ENCODE results near the gene FBXO48. TPM values are rescaled to one million over a fixed set of nuclear protein-coding genes. Genes with fewer than 3 reads are reported as not detected.
"Not testable (repeated sequence)": the region's sequence is repeated elsewhere in the genome, so short reads cannot be mapped to it uniquely, and the experiment has no call there.

The FBXO48 gene
- total RNA-seq, 1 experiment from 2014 or later: 1.7 TPM

GRCh38 chr2:68489282-68489681 is 22.2 kb upstream of the FBXO48 start:
- H3K4me1 Mint-ChIP-seq (ENCODE audit: insufficient read depth, unreplicated experiment): peaks cover 6% of the 10 kb centered on the region
- intact Hi-C loops (cut with micrococcal nuclease): no loop called here
- ChIA-PET POLR2A (interaction anchor here (2.0 kb wide), 1 partner anchor 21 kb away, joined by 10 read pairs; the partner anchor contains the start of genes APLF and FBXO48), CTCF (interaction anchor here (0.7 to 3.3 kb wide), 7 partner anchors 12 to 412 kb away, joined by 3 to 35 read pairs (median 10); no protein-coding TSS in a partner anchor)
- no peaks in the 10 kb centered on the region for H3K36me3 Mint-ChIP-seq (ENCODE audit: insufficient read depth, unreplicated experiment)
- peaks cover 7% of the 10 kb centered on the region for H3K9me3 Mint-ChIP-seq (ENCODE audit: unreplicated experiment)
- H3K27ac Mint-ChIP-seq (ENCODE audit: low read depth, unreplicated experiment): peak overlapping the region; percentile 10
- no peak for DNase-seq (ENCODE audit: unreplicated experiment)
- no peaks in the 10 kb centered on the region for H3K27me3 Mint-ChIP-seq (ENCODE audit: insufficient read depth, unreplicated experiment)
- TF ChIP-seq CTCF (IDR thresholded peaks at IDR 0.05; ENCODE audit: unreplicated experiment): no peak
- BruUV-seq (replicated peaks): no TSS peak
- H3K4me3 Mint-ChIP-seq (ENCODE audit: unreplicated experiment): no peak overlapping the region

GRCh38 chr2:68488605-68489004 is 21.5 kb upstream of the FBXO48 start:
- H3K4me3 Mint-ChIP-seq (ENCODE audit: unreplicated experiment); H3K36me3 Mint-ChIP-seq (ENCODE audit: insufficient read depth, unreplicated experiment); H3K27me3 Mint-ChIP-seq (ENCODE audit: insufficient read depth, unreplicated experiment); H3K27ac Mint-ChIP-seq (ENCODE audit: low read depth, unreplicated experiment); BruUV-seq (replicated peaks); intact Hi-C loops (cut with micrococcal nuclease); H3K9me3 Mint-ChIP-seq (ENCODE audit: unreplicated experiment); H3K4me1 Mint-ChIP-seq (ENCODE audit: insufficient read depth, unreplicated experiment): not testable (repeated sequence)
- ChIA-PET POLR2A (interaction anchor here (1.1 to 2.0 kb wide), 6 partner anchors 14 to 228 kb away, joined by 3 to 10 read pairs (median 5); partner anchors contain the start of genes APLF and FBXO48), CTCF (interaction anchor here (0.5 to 3.3 kb wide), 15 partner anchors 11 to 437 kb away, joined by 3 to 35 read pairs (median 4); no protein-coding TSS in a partner anchor)
- peak; percentile 16 for DNase-seq (ENCODE audit: unreplicated experiment)

GRCh38 chr2:68487773-68488355 is 20.8 kb upstream of the FBXO48 start:
- ChIA-PET CTCF (interaction anchor here (0.5 to 3.3 kb wide), 27 partner anchors 10 to 1112 kb away, joined by 3 to 35 read pairs (median 4); no protein-coding TSS in a partner anchor), POLR2A (interaction anchor here (0.7 to 2.0 kb wide), 9 partner anchors 10 to 228 kb away, joined by 3 to 10 read pairs (median 4); partner anchors contain the start of genes APLF and FBXO48)
- no peak overlapping the region for H3K27ac Mint-ChIP-seq (ENCODE audit: low read depth, unreplicated experiment)
- H3K27me3 Mint-ChIP-seq (ENCODE audit: insufficient read depth, unreplicated experiment): no peaks in the 10 kb centered on the region
- peak overlapping the region; percentile 28 for H3K4me3 Mint-ChIP-seq (ENCODE audit: unreplicated experiment)
- DNase-seq (ENCODE audit: unreplicated experiment): peak; percentile 43
- no peaks in the 10 kb centered on the region for H3K9me3 Mint-ChIP-seq (ENCODE audit: unreplicated experiment)
- peaks cover 6% of the 10 kb centered on the region for H3K4me1 Mint-ChIP-seq (ENCODE audit: insufficient read depth, unreplicated experiment)
- no TSS peak for BruUV-seq (replicated peaks)
- intact Hi-C loops (cut with micrococcal nuclease): loop anchor here (1.0 kb wide), 3 partner anchors 107 to 227 kb away; no protein-coding TSS in a partner anchor
- TF ChIP-seq CTCF (IDR thresholded peaks at IDR 0.05; ENCODE audit: unreplicated experiment): peak; percentile 40
- no peaks in the 10 kb centered on the region for H3K36me3 Mint-ChIP-seq (ENCODE audit: insufficient read depth, unreplicated experiment)

GRCh38 chr2:68483011-68483410 is 15.9 kb upstream of the FBXO48 start:
- POLR2A ChIA-PET: no interaction called here
- intact Hi-C loops (cut with micrococcal nuclease): no loop called here
- no peak for DNase-seq (ENCODE audit: unreplicated experiment)
- CTCF ChIA-PET: interaction anchor here (0.8 to 1.5 kb wide), 2 partner anchors 226 to 262 kb away, joined by 3 to 4 read pairs; no protein-coding TSS in a partner anchor
- Mint-ChIP-seq H3K27me3 (ENCODE audit: insufficient read depth, unreplicated experiment) (no peaks in the 10 kb centered on the region), H3K27ac (ENCODE audit: low read depth, unreplicated experiment) (no peak overlapping the region), H3K4me3 (ENCODE audit: unreplicated experiment) (no peak overlapping the region), H3K4me1 (ENCODE audit: insufficient read depth, unreplicated experiment) (peaks cover 14% of the 10 kb centered on the region), H3K9me3 (ENCODE audit: unreplicated experiment) (no peaks in the 10 kb centered on the region), H3K36me3 (ENCODE audit: insufficient read depth, unreplicated experiment) (no peaks in the 10 kb centered on the region)
- no peak for TF ChIP-seq CTCF (IDR thresholded peaks at IDR 0.05; ENCODE audit: unreplicated experiment)
- BruUV-seq (replicated peaks): no TSS peak
